ENCODE measurements around the gene PROM1. TPM values are rescaled to one million over a fixed set of nuclear protein-coding genes. Genes with fewer than 3 reads are reported as not detected.
A peak's percentile ranks its signal among the peaks of the same experiment; 100 is the strongest.

The PROM1 gene
- total and polyA plus RNA-seq, 7 donors, result 0.16 to 1.5 (median 0.84) TPM

DNA sequence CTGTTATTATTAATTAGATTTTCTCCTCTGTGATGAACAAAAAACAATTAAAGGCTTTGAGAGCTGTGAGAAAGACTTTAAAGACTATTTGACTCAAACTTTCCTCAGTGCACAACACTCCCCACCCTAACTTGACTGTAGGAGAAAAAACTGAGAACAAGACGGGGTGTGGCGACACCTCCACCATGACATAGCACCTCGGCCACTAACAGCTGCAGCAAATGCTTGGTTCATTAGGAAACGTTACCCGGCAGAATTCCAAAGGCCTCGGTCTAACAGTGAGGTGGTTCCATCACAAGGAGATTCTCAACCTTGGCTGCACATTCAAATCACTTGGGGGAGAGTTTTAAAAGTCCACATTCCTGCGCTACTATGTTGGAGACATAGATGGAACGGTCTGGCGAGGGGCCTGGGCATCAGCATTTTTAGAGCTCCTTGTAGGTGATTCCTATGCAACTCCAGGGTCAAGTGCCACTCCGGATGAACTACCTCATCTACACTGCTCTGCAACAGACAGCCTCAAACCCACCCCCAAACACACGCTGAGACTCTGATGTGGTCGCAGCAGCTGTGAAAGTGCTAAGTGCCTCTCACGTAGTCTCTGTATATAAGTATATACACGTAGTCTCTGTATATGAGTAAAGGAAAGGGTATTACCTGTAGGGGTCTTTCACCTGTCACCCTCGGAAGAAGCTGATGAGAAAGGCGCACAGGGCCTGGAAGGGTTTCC, 121.9 kb downstream of the PROM1 start:
- Histone ChIP-seq H3K4me1 (peaks cover 9% of the 10 kb centered on the region), H3K27ac (no peak overlapping the region), H3K9me3 (no peaks in the 10 kb centered on the region), H3K4me3 (no peak overlapping the region), H3K36me3 (ENCODE audit: insufficient read depth in 1 of 2, low read depth in 1 of 2) (no peaks in the 10 kb centered on the region), H3K27me3 (ENCODE audit: insufficient read depth in 3 of 3, low read length in 2 of 3) (no peaks in the 10 kb centered on the region)
- WGBS, 3 donors, result 67 to 74% (median 70%) methylated on average over 16 of the region's 16 CpGs
- DNase-seq, result no peak
- TF ChIP-seq, protein P1, sequence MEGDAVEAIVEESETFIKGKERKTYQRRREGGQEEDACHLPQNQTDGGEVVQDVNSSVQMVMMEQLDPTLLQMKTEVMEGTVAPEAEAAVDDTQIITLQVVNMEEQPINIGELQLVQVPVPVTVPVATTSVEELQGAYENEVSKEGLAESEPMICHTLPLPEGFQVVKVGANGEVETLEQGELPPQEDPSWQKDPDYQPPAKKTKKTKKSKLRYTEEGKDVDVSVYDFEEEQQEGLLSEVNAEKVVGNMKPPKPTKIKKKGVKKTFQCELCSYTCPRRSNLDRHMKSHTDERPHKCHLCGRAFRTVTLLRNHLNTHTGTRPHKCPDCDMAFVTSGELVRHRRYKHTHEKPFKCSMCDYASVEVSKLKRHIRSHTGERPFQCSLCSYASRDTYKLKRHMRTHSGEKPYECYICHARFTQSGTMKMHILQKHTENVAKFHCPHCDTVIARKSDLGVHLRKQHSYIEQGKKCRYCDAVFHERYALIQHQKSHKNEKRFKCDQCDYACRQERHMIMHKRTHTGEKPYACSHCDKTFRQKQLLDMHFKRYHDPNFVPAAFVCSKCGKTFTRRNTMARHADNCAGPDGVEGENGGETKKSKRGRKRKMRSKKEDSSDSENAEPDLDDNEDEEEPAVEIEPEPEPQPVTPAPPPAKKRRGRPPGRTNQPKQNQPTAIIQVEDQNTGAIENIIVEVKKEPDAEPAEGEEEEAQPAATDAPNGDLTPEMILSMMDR (IDR thresholded peaks at IDR 0.05), result no peak
- intact Hi-C loops (cut with DNase I), result no loop called here
- ATAC-seq, result peak in 3 of 4 donors; percentile 70 to 88 (median 78)

DNA sequence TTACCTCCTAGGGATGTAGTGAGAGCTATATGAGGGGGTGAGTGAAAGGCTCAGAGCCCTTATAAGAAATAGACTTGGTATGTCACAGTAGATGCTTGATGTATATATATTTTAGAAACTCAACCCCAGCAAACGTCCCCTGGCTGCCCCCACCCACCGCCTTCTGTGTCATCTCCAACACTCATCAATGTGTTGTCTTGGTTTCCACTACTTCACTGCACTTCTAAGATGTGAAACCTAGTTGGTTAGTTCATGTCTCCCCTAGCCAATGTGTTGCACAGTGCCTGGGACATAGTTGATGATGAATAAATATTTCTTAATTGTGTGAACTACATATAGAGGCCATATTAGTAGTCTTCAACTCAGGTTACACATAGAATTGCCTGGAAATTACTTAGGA, 125.3 kb downstream of the PROM1 start:
- Histone ChIP-seq H3K27me3 (ENCODE audit: insufficient read depth in 3 of 3, low read length in 2 of 3) (no peaks in the 10 kb centered on the region), H3K4me3 (no peak overlapping the region), H3K27ac (no peak overlapping the region), H3K36me3 (ENCODE audit: insufficient read depth in 1 of 2, low read depth in 1 of 2) (no peaks in the 10 kb centered on the region), H3K4me1 (peaks cover 9% of the 10 kb centered on the region), H3K9me3 (no peaks in the 10 kb centered on the region)
- 86 to 88% (median 87%) methylated on average over 2 of the region's 2 CpGs for WGBS, 3 donors
- no peak for DNase-seq
- TF ChIP-seq, protein P1 (IDR thresholded peaks at IDR 0.05), result no peak
- intact Hi-C loops (cut with DNase I), result loop anchor here (5.0 kb wide), 3 partner anchors 151 to 476 kb away; no protein-coding TSS in a partner anchor
- no peak for ATAC-seq

DNA sequence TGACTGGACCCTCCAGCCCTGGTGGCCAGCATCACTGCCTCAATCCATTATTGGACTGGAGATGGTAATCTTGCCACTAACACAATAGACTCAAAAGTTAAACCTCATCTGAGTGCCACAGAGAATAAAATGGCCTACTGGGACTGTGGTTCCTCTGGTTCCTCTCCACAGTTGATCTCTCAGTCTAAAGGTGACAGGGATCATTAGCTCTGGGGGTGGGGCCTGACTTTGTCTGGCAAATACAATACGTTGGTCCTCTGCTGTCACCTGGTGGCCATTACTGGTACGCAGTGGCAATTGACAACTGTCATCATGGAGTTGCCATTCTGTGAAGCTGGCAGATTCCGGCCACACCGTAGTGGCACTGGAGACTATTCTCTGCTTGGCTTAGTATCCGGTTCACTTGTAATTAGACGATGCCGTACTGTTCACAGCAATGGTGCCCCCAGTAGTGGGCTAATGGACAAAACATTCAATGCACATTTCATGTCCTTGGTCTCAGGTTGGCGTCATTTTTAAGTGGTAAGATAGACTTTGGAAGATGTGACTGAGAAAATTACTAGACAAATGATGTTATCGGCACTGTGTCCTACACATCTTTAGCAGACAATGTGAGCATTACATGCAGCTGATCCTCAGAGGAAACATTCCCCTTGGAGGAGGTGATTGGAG, 127.5 kb downstream of the PROM1 start:
- 31 to 39% (median 37%) methylated on average over 9 of the region's 9 CpGs for WGBS, 3 donors
- Histone ChIP-seq H3K27ac (no peak overlapping the region), H3K27me3 (ENCODE audit: insufficient read depth in 3 of 3, low read length in 2 of 3) (no peaks in the 10 kb centered on the region), H3K9me3 (no peaks in the 10 kb centered on the region), H3K36me3 (ENCODE audit: insufficient read depth in 1 of 2, low read depth in 1 of 2) (no peaks in the 10 kb centered on the region), H3K4me1 (peaks cover 2% of the 10 kb centered on the region), H3K4me3 (no peak overlapping the region)
- intact Hi-C loops (cut with DNase I), result loop anchor here (1.0 to 5.0 kb wide), 5 partner anchors 74 to 474 kb away; no protein-coding TSS in a partner anchor
- peak; percentile 92 to 99 (median 96) for ATAC-seq
- TF ChIP-seq, protein P1 (IDR thresholded peaks at IDR 0.05), result peak; percentile 90
- DNase-seq, result peak; percentile 72 to 83

DNA sequence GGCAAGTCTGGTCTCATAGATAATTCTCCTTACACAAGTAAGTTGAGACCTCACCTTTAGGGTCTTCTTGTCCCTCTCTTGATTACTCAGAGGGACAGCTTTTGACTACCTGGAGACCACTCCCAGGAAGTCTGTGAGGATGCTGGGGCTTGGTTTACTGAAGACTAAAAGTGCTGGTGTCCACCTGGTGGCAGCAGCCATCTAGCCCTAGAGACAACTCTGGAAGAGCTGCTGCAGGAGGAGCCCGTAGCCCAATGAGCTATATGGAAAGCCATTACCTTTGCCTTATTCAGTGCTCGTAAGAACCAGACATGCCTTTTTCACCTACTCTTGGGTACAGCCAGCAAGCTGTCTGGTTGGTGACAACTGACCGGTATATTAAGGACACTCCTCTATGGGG, 128.2 kb downstream of the PROM1 start:
- ATAC-seq, result peak in 2 of 4 donors; percentile 16 to 33
- 87 to 92% (median 91%) methylated on average over 3 of the region's 3 CpGs for WGBS, 3 donors

More for the DNA sequence above, 128.2 kb downstream of the PROM1 start:
- Histone ChIP-seq H3K4me1 (no peaks in the 10 kb centered on the region), H3K27ac (no peak overlapping the region), H3K36me3 (ENCODE audit: insufficient read depth in 1 of 2, low read depth in 1 of 2) (no peaks in the 10 kb centered on the region), H3K27me3 (ENCODE audit: insufficient read depth in 3 of 3, low read length in 2 of 3) (no peaks in the 10 kb centered on the region), H3K9me3 (no peaks in the 10 kb centered on the region), H3K4me3 (no peak overlapping the region)
- TF ChIP-seq, protein P1 (IDR thresholded peaks at IDR 0.05), result no peak
- no peak for DNase-seq
- intact Hi-C loops (cut with DNase I), result loop anchor here (1.0 to 5.0 kb wide), 5 partner anchors 73 to 473 kb away; no protein-coding TSS in a partner anchor
